Epidermal melanocyte (primary cell): ENCODE data around the gene DIO1.
A peak's percentile ranks its signal among the peaks of the same experiment; 100 is the strongest.

Source experiments
- DNase-seq: peaks from one replicate; pipeline ENCODE4 v3.0.0; 2011; ENCODE audit warnings: low spot score; ENCODE audit not compliant: insufficient read length

Gene DIO1

DNA sequence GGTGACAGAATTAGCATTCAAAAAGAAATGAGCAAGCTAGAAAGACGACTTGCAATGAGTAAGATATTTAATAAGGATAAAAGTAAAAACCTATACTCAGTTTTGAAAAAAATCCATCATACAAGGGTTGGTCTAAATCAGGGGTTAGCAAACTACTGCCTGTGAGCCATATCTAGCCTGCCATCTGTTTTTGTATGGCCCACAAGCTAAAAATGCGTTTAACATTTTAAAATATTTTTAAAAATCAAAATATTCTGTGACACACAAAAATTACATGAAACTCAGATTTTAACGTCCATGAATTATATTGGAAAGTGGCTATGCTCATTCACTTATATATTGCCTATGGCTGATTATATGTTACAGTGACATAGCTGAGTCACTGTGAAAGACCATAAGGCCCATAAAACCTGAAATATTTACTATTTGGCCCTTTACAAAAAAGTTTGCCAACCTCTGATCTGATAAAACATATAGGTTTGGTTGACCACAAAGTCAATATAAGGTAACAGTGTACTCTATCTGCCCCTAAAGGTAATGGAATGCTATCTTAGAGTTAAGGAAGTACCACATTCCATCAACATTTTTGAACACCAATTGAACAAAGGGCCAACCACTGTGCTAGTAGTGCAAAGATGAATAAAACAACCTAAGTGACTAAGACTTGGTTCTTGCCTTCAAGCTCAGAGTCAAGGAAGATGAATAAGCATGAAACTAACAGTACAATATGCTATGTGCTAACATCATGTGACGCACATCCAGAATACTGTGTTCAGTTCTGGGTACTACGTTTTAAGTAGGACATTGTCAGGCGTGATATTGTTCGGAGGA, 48.4 kb downstream of the DIO1 start:
- no peak for DNase-seq

GRCh38 chr1:53943090-53943489, 49.1 kb downstream of the DIO1 start:
- no peak for DNase-seq

GRCh38 chr1:53943490-53944043, 49.6 kb downstream of the DIO1 start:
- DNase-seq = no peak

DNA sequence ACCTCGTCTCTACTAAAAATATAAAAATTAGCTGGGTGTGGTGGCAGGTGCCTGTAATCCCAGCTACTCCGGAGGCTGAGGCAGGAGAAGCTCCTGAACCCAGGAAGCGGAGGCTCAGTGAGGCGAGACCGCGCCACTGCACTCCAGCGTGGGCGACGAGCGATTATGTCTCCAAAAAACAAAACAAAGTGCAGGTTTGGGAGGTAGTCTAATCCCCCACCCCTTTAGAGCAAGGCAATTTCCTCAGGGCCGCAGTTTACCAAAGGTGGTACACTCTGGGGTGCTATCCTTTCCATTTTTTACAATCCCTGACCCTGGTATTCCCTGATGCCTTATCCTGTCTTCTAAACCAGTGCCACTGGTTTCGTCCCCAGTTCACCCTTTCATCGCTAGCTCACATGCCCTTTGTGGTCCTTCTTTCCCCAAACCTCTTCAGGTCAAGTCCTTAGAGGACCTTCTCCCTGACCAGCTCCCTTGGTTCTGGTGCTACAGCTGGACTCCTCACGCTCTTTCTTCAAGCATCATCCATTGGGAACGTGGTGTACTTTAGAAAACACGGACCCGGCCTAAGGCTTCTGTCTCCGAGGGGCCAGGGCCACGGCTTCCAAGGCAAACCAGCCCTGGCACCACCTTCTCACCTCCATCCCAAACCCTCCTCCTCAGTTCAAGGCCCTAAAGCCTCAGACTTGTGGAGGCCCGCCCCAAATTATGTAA, 50.6 kb downstream of the DIO1 start:
- DNase-seq = no peak

DNA sequence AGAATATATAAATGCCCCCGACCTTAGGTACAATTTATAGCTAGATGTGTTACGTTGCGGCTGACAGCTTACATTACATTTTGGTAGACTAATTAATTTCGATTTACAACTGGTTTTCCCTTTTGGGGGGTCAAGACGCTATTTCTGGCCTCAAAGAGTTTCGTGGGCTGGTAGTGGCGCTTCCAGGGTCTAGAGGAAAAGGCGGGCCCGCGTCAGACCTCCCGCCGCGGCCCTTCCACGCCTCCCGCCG, 51.1 kb downstream of the DIO1 start:
- DNase-seq = no peak

GRCh38 chr1:53945433-53946251, 51.7 kb downstream of the DIO1 start, which contains the start of gene IFT25:
IFT25 (minus strand) TSS chr1:53945699; CDS start chr1:53940082, 5,617 bp downstream.
- DNase-seq = peak; percentile 79

GRCh38 chr1:53946252-53947171, 52.5 kb downstream of the DIO1 start, which contains the start of gene LRRC42:
LRRC42 (plus strand) TSS chr1:53946350; CDS start chr1:53952000, 5,650 bp downstream.
- DNase-seq = peak; percentile 87

GRCh38 chr1:53947172-53947907, 53.4 kb downstream of the DIO1 start:
- DNase-seq = no peak

- DNase-seq = no peak
Observed at GRCh38 chr1:53948291-53948690, 54.3 kb downstream of the DIO1 start.

DNA sequence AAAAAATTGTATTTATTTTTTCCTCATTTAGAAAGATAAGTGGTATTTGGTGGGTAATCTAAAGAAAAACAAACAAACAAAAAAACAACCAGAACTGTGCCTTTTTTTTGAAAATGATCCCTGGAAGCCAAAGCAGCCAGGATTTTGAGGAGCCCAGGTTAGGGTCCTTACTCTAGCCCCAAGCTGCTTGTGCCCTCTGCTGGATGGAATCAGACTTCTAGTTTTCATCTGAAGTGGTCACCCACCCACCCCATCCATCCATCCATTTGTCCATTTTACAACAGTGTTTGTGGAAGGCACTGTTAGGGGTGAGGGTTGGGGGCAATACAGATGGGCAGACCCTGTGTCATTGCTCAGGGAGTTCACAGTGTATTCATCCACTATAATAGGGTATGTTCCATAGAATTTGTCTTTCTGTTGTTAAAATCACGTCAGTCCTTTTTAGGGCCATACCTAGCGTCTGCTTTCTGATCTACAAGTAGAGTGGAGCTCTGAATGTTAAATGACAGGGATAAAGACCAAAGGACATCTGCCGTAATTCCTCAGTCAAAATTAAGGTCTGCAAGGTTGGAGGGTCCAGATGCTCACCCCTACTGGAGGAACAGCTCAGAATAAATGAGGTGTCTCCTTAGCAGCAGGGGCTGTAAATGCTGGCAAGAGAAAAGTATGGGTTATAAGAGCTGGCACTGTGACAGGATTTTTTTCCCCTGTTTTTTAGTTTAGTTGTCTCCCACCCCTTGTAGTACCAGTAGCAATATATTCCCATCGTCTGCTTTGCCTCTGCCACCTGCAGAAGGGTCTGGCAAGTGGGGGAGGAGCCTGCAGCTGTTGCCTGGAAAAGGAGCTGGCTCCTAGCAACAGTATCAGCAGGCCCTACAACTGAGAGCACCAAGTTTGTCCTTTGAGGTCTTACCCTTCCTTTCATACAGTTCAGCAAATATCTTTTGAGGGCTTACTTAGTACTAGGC, 55.3 kb downstream of the DIO1 start:
- no peak for DNase-seq

- no peak for DNase-seq
Observed at GRCh38 chr1:53951697-53952096, 57.7 kb downstream of the DIO1 start.

DNA sequence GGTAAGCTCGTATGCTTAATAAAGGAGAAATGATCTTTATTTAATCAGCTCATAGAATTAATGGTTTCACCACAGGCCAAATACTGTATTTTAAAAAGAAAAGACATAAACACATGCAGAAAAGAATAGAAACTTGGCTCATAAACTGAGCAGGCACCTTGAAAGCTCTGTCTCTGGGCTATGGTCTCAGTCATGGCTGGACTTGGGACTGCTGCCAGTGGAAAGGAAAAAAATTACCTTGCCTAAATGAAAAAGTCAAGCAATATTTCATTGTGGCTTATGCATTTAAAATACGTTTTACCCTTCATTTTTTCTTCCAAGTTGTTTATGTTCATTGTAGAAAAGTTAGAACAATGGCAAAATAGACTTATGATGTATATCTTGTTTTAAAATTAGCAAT, 60.1 kb downstream of the DIO1 start:
- no peak for DNase-seq

- no peak for DNase-seq
Observed at GRCh38 chr1:53956308-53957168, 62.6 kb downstream of the DIO1 start.

GRCh38 chr1:53957194-53957818, 63.3 kb downstream of the DIO1 start:
- no peak for DNase-seq

DNA sequence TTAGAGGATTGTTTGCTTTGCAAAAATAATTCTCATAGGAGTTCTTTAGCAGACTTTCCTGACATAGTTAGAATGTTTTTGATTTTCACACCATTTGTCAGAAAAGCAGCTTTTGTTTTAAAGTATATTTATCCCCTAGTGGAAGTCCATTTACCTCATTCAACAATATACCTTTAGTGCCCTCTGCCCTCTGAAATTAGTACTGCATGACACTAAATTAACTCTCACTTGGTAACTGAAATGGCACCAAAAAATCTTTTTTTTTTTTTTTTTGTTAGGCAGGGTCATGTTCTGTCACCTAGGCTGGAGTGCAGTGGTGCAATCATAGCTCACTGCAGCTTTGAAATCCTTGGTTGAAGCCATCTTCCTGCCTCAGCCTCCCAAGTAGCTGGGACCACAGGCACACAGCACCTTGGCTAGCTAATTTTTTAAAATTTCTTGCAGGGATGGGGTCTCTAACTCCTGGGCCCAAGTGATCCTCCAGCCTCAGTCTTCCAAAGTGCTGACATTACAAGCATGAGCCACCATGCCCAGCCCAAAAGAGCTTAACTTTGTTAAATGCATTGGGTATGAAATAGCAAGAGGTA, 65.8 kb downstream of the DIO1 start:
- DNase-seq = no peak
